Activated T-helper 1 cell treated with anti-CD3 and anti-CD28 coated beads, Interleukin-12 subunit alpha, Interleukin-12 subunit beta, Interleukin-2, Interleukin-4 antibody, amounts not matched to agents 30 ng/mL and 10 ng/mL and 1 ng/mL, durations not matched to agents 14 hours and 24 hours and 36 hours (primary cell): ENCODE measurements around the gene CDH23. TPM values are rescaled to one million over a fixed set of nuclear protein-coding genes. Genes with fewer than 3 reads are reported as not detected.

Experiments
- DNase-seq: peaks from one replicate; pipeline ENCODE4 v3.0.0; 2021; ENCODE audit warnings: low spot score
- H3K27ac Mint-ChIP-seq: one replicate; pipeline ENCODE4 v1.8.0; 2021; ENCODE audit warnings: mild to moderate bottlenecking, mixed read lengths
- H3K27me3 Mint-ChIP-seq: one replicate; pipeline ENCODE4 v1.8.0; 2022; ENCODE audit warnings: mild to moderate bottlenecking, moderate library complexity, mixed read lengths; ENCODE audit not compliant: insufficient read depth
- H3K36me3 Mint-ChIP-seq: one replicate; pipeline ENCODE4 v1.8.0; 2021; ENCODE audit warnings: low read depth, mixed read lengths
- H3K4me1 Mint-ChIP-seq: one replicate; pipeline ENCODE4 v1.8.0; 2021; ENCODE audit warnings: low read depth, mixed read lengths
- H3K4me3 Mint-ChIP-seq: one replicate; pipeline ENCODE4 v1.8.0; 2021; ENCODE audit warnings: mild to moderate bottlenecking, moderate library complexity, mixed read lengths
- H3K9me3 Mint-ChIP-seq: one replicate; pipeline ENCODE4 v1.8.0; 2021; ENCODE audit warnings: mixed read lengths
- intact Hi-C: fragments of 100-400 bp; cut with micrococcal nuclease; formaldehyde crosslinking; loops from one replicate; pipeline ENCODE4 v1.15.1; 2024
- total RNA-seq: library from RNA; stranded (reverse); gene quantifications from 2 replicates; pipeline ENCODE4 v1.2.3, GENCODE V29; 2022

The CDH23 gene
- total RNA-seq, 1 donor from 2014 or later, result 0.57 TPM

DNA sequence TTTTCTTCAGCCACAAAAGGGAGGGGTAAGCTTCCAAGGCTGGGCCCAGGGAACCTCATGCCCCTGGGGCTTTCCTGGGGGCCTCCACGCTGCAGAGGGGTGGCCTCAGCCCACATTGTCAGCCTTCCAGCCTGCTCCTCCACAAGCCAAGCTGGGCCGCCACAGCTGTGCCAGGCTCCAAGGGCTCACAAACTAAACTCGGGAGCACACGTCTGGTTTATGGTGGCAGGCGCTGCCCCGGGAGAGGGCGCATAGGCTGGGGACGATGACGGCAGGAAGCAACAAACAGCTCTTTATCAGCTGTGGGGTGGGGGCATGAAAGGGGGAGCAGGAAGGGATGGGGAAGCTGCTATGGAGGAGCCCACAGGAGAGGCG is 6.3 kb upstream of the CDH23 start:
- H3K36me3 Mint-ChIP-seq, result no peaks in the 10 kb centered on the region
- H3K4me3 Mint-ChIP-seq, result no peak overlapping the region
- no peaks in the 10 kb centered on the region for H3K4me1 Mint-ChIP-seq
- H3K9me3 Mint-ChIP-seq, result no peaks in the 10 kb centered on the region
- peaks cover 46% of the 10 kb centered on the region for H3K27me3 Mint-ChIP-seq
- no peak for DNase-seq
- H3K27ac Mint-ChIP-seq, result no peak overlapping the region
- intact Hi-C loops, result no loop called here

DNA sequence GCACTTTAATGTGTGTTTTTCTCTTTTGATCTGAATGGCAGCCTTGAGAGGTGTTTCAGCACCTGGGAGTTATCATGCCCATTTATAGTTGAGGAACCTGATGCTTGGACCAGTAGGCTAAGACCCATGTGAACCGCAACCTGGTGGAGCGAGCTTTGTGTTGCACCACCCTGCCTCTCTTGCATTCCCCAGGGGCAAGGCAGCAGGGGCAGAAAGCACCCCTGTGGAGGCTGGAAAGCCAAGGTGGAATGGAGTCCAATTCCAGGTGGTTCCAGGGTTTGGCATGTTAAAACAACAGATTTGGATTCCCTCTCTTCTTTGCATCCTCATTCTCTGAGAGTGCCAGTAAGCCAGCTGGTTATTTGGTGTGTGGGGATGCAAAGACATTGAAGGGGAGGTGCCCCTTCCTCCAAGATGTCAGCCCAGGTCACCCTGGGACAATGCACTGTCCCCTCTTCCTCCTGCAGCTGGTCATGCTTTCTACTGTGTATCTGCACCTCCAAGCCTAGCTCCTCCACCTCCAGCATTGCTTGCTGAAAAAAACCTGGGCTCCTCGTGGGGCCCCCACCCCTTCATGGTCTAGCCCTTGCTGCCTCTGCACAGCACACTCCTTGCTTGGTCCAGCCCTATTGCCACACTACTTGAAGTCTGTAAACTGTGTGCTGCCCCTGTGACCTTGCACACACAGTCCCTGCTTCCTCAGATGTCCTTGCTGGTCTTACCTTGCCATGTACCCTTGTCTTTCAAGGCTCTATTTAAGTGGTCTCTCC is 5.6 kb upstream of the CDH23 start:
- Mint-ChIP-seq H3K27me3 (peaks cover 53% of the 10 kb centered on the region), H3K4me1 (no peaks in the 10 kb centered on the region)
- DNase-seq, result no peak

DNA sequence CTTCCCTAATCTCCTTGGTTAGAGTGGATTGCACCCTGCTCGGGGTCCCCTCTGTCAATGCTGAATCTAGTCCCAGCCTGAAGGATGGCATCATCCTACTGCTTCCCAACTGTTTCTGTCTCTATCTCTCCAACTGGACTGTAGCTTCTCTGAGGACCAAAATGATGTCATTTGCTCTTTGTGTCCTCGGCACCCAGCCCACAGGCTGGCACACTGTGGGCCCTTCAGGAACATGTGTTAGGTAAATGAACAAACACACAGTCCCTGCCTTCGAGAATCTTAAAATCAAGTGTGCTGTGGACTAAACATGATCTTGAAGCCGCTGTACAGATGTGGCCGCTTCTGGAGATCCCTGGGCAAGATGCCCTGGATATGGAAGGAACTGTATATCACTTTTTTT is 5.0 kb upstream of the CDH23 start:
- Mint-ChIP-seq H3K4me1 (no peaks in the 10 kb centered on the region), H3K27ac (no peak overlapping the region), H3K4me3 (no peak overlapping the region), H3K36me3 (no peaks in the 10 kb centered on the region), H3K9me3 (no peaks in the 10 kb centered on the region), H3K27me3 (peaks cover 53% of the 10 kb centered on the region)
- intact Hi-C loops, result no loop called here
- DNase-seq, result no peak

More for the DNA sequence above, 5.6 kb upstream of the CDH23 start:
- no peak overlapping the region for H3K27ac Mint-ChIP-seq
- H3K36me3 Mint-ChIP-seq, result no peaks in the 10 kb centered on the region
- H3K9me3 Mint-ChIP-seq, result no peaks in the 10 kb centered on the region
- H3K4me3 Mint-ChIP-seq, result no peak overlapping the region
- intact Hi-C loops, result no loop called here

DNA sequence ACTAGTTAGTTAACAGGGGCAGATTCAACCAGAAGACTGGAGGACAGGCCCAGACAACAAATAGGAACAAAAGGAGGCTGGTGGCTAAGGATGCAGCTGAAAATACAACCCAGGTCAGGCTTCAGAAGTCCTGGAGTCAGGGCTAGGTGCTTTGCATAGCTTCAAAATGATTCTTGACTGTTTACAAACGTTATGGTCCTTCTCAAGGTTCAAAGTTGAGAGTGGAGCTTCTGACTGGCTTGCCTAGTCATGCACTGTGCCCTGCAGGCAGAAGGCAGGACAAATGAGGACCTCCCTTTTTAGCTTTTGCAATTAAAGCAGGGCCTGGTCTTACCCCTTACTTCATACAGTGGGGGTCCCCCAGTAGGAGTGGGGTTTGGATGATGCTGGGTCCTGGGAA is 4.4 kb upstream of the CDH23 start:
- no peak overlapping the region for H3K27ac Mint-ChIP-seq
- no peaks in the 10 kb centered on the region for H3K9me3 Mint-ChIP-seq
- H3K4me1 Mint-ChIP-seq, result no peaks in the 10 kb centered on the region
- no peaks in the 10 kb centered on the region for H3K36me3 Mint-ChIP-seq
- no peak for DNase-seq
- H3K27me3 Mint-ChIP-seq, result peaks cover 50% of the 10 kb centered on the region
- intact Hi-C loops, result no loop called here
- no peak overlapping the region for H3K4me3 Mint-ChIP-seq

DNA sequence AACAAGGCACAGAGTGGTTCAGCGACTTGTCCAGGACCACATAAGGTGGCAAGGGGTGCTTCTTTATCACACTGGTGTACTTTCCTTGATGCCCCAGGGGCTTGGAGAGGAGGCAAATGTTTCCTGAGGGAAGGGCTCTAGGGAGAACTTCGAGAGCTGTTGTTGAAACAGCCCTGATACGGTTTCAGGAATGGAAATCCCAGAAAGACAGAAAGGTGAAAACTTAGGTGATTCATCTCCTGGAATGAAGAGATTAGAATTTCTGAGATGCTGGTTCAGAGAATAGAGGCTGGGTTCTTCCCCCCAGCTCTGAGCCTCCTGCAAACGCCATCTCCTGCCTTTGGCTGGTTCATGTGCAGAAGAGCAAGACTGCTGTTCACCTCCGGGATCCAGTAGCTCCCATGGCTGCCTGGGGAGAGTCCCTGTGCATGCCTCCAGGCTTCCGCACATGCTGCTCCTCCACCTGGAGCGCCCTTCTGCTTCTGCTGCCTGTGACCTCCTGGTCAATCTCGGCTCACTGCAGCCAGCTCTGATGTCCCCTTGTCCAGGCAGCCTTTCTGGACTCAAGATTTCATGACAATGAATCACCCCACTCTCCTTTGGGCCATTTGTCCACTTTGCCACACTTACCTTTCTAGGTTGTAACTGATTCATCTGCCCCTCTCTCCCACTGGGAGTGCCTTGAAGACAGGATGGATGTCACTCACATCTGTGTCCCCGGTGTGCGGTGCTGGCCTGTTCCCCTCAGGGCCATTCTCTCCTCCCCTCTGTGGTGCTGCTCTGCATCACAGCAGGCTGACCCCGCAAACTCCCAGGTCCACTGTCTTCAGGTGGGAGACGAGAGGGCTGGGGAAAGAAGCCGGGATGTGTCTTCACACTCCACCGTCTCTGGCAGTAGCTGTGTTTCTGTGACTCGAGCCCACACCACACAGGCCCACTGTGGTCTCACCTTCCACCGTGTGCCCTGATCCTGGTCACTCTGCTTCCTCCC is 3.6 kb upstream of the CDH23 start:
- no peak for DNase-seq
- intact Hi-C loops, result no loop called here
- H3K4me1 Mint-ChIP-seq, result no peaks in the 10 kb centered on the region
- no peak overlapping the region for H3K27ac Mint-ChIP-seq
- no peaks in the 10 kb centered on the region for H3K9me3 Mint-ChIP-seq
- H3K36me3 Mint-ChIP-seq, result no peaks in the 10 kb centered on the region
- H3K27me3 Mint-ChIP-seq, result peaks cover 55% of the 10 kb centered on the region
- no peak overlapping the region for H3K4me3 Mint-ChIP-seq

DNA sequence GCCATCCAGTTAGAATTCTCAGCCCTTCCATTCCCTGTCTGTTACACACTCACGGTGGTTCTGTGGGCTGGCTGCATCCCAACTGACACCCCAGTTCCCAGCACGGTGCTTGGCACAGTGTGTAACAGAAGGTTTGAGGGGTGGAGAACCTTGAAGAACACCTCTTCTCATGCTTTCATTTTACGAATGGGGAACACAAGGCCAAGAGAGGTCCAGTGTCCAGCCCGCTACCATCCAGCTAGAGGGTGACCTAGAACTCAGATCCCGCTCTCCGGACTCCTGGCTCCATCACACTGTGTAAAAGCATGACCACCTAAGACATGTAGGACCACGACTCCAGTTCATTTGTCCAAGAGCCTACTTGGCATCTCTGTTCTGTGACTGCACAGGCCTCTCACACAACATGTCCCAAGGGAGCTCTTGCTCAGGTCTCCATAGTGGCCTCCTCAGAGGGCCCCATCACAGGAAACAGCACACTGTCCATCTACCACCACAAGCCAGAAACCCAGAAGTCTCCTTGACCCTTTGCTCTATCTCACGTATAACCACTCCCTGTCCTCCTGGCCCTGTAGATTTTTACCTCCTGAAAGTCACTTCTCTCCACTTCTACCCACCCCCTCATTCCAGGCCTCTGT is 2.8 kb upstream of the CDH23 start:
- intact Hi-C loops, result no loop called here

DNA sequence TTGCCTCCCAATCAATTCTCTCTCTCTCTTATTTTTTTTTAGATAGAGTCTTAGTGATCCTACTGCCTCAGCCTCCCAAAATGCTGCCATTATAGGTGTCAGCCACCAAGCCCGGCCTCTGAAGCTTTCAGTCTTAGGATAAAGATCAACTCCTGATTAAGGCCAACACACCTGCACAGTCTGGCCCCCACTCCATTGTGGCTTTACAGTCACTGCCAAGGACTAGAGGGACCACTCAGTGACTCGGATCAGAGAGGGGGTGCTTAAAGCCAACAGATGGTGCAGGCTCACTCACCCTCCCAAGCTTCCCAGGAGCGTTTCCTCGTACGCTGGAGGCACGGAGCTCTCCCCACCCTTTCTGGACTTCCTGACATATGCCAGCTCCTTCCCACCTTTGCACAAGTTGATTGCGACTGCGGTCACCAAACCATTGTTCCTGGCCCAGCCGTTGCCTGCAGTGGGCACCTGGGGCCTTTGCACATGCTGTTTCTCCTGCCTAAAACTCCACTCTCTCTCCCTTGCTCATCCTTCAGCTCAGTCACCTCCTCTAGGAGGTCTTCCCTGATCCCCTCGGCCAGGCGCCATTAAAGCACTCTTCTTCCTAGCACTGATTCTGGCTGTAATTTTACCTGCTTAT is 1.7 kb upstream of the CDH23 start:
- Mint-ChIP-seq H3K4me3 (no peak overlapping the region), H3K9me3 (no peaks in the 10 kb centered on the region), H3K4me1 (no peaks in the 10 kb centered on the region), H3K27me3 (peaks cover 57% of the 10 kb centered on the region), H3K27ac (no peak overlapping the region), H3K36me3 (no peaks in the 10 kb centered on the region)
- DNase-seq, result no peak
- intact Hi-C loops, result loop anchor here (5.0 kb wide), 1 partner anchor 177 kb away; no protein-coding TSS in a partner anchor

More for the DNA sequence above, 2.8 kb upstream of the CDH23 start:
- H3K4me3 Mint-ChIP-seq, result no peak overlapping the region
- no peaks in the 10 kb centered on the region for H3K4me1 Mint-ChIP-seq
- H3K9me3 Mint-ChIP-seq, result no peaks in the 10 kb centered on the region
- no peaks in the 10 kb centered on the region for H3K36me3 Mint-ChIP-seq
- H3K27me3 Mint-ChIP-seq, result peaks cover 54% of the 10 kb centered on the region
- H3K27ac Mint-ChIP-seq, result no peak overlapping the region
- DNase-seq, result no peak

DNA sequence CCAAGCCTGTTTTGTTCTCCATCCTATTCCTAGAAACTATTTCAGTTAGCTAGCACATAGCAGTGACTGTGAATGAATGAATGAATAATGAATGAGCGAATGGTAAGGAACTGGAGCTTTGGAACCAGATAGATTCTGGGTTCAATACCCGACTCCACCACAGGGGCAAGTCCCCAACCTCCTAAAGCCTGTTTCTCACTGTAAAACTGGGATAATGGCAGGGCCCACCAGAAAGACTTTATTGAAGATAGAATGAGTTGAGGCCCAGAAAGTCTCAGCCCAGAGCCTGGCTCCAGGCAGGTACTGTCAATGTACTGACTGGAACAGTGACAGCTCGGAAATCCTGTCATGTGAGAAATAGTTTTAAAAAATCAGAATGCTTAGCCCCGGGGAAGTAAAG is 1.1 kb upstream of the CDH23 start:
- Mint-ChIP-seq H3K9me3 (no peaks in the 10 kb centered on the region), H3K4me3 (no peak overlapping the region)
- intact Hi-C loops, result loop anchor here (5.0 kb wide), 1 partner anchor 177 kb away; no protein-coding TSS in a partner anchor

DNA sequence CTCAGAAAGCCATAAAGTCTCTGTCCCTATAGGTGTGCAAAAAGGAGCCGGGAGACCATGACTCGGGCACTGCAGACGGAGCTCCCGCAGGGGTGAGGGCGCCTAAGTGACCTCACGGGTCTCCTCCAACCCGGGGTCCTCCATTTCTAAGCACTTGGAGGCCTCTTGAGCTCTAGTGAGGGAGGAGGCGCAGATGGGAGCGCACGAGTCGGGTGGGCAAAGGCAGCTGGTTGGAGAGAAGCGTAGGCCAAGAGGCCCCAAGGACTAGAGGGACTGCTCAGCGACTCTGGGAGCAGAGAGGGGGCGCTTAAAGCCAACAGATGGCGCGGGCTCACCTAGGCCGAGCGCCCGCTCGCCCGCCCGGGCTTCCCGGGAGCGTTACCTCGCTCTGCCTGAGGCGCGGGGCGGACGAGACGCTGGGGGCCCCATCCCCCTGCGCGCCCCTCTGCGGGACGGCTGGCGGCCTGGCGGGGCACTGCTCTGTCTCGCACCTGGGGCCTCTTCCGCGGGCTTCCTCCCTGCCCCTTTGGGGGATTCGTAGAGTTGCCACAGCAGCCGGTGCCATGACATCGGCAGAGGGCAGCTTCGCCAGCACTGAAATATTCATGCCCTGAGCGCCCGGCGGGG is 523 bp upstream of the CDH23 start:
- peaks cover 53% of the 10 kb centered on the region for H3K27me3 Mint-ChIP-seq

More for the DNA sequence above, 1.1 kb upstream of the CDH23 start:
- Mint-ChIP-seq H3K4me1 (no peaks in the 10 kb centered on the region), H3K36me3 (no peaks in the 10 kb centered on the region), H3K27ac (no peak overlapping the region), H3K27me3 (peaks cover 56% of the 10 kb centered on the region)
- no peak for DNase-seq

DNA sequence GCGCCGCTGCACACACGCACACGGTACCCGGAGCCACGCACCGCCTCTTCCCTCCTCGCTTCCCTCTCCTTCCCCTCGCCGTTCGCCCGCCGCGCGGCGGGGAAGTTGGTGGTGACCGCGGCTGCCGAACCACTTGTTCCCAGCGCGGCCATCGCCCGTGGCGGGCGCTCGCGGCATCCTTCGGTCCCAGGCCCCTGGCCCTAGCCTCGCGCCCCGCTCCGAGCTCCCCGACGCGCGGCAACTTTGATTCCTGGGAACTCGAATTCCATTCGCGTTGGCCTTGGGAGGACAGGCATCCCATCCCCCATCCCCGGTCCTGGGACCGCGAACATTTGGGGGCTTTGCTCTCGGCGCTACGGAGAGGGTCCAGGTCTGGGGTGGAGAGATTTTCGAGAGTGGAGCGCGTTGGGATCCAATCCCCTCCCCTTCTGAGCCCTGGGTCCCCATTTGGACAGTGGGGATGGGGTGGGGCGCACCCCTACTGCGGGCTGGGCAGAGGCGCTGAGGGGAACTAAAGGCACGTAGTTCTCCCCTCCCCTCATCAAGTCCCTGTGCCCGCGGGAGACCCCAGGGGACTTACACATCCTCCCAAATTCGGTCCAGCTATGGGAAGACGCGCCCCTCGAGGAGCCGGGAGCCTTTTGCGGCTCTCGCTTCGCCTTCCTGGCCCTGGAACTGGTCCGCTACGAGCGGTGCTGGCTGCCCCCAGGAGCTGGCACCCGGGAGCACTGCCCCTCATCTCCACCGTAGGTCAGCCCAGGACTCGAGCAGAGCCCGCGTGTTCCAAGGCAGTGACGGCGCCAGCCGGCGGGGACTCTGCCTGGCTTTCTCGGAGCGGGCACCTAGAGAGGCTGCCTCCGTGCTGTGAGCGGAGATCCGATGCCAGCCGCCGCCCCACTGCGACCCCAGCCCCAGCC is 834 bp downstream of the CDH23 start:
- H3K27ac Mint-ChIP-seq, result no peak overlapping the region
- peaks cover 44% of the 10 kb centered on the region for H3K27me3 Mint-ChIP-seq
- no peaks in the 10 kb centered on the region for H3K36me3 Mint-ChIP-seq
- no peak for DNase-seq
- intact Hi-C loops, result loop anchor here (5.0 kb wide), 1 partner anchor 175 kb away; no protein-coding TSS in a partner anchor
- H3K4me1 Mint-ChIP-seq, result no peaks in the 10 kb centered on the region
- no peaks in the 10 kb centered on the region for H3K9me3 Mint-ChIP-seq
- no peak overlapping the region for H3K4me3 Mint-ChIP-seq

More for the DNA sequence above, 523 bp upstream of the CDH23 start:
- Mint-ChIP-seq H3K27ac (no peak overlapping the region), H3K4me1 (no peaks in the 10 kb centered on the region), H3K9me3 (no peaks in the 10 kb centered on the region), H3K36me3 (no peaks in the 10 kb centered on the region), H3K4me3 (peak overlapping the region; percentile 62)
- DNase-seq, result no peak
- intact Hi-C loops, result loop anchor here (5.0 kb wide), 1 partner anchor 176 kb away; no protein-coding TSS in a partner anchor

DNA sequence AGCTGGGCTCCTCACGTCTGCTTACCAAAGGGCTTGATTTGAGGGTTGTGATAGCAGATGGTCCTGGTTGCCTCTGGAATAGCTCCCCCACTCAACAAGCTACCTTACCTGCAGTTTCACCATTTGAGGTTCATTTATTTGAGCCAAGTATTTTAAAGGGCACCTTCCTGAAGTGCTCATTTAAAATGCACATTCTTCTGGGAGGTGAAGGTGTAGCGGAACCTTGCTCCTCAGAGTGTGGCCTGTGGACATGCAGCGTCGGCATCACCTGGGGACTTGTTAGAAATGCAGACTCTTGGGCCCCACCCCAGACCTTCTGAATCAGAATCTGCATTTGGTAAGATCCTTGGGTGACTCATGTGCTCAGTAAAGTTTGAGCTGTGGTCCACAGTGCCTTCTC is 2.3 kb downstream of the CDH23 start:
- H3K4me1 Mint-ChIP-seq, result no peaks in the 10 kb centered on the region
- peaks cover 38% of the 10 kb centered on the region for H3K27me3 Mint-ChIP-seq
- intact Hi-C loops, result loop anchor here (5.0 kb wide), 1 partner anchor 173 kb away; no protein-coding TSS in a partner anchor
- no peak overlapping the region for H3K4me3 Mint-ChIP-seq
- DNase-seq, result no peak
- no peak overlapping the region for H3K27ac Mint-ChIP-seq
- H3K36me3 Mint-ChIP-seq, result no peaks in the 10 kb centered on the region
- no peaks in the 10 kb centered on the region for H3K9me3 Mint-ChIP-seq
